GM12892 (cell line): ENCODE data around the gene NFATC4.

ENCODE experiments used
- POLR2A ChIP-seq: IDR thresholded peaks from 2 replicates; pipeline ENCODE4 v1.6.1; 2011; ENCODE audit warnings: low read depth, low read length, control low read depth
- POLR2AphosphoS5 ChIP-seq: IDR thresholded peaks from 2 replicates; pipeline ENCODE4 v1.6.1; 2011; ENCODE audit warnings: low read depth, low read length, control low read depth

DNA sequence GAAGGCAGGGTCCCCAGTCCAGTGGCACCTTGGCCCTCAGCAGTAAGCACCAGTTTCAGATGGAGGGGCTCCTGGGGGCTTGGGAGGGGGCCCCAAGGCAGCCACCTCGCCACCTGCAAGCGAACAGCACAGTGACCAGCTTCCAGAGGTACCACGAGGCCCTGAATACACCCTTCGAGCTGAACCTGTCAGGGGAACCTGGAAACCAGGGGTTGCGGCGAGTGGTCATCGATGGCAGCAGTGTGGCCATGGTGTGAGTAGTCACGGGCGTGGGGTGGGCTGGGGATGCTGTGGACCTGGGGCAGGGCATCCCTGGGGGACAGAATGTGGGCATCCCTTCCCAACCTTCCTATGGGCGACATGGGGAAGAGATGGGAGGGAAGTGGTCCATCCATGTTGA is 42.0 kb downstream of the NFATC4 start:
- TF ChIP-seq POLR2A (no peak), POLR2AphosphoS5 (no peak)
